ENCODE measurements around the gene KIF26B.

- TF ChIP-seq CTCF (optimal IDR thresholded peaks at IDR 0.05 in 1 of 3, IDR thresholded peaks at IDR 0.05 in 1 of 3, conservative IDR thresholded peaks at IDR 0.05 in 1 of 3; ENCODE audit: extremely low read depth in 1 of 3, insufficient read depth in 2 of 3, low read length in 3 of 3), result no peak
- TF ChIP-seq EZH2 (IDR thresholded peaks at IDR 0.05; ENCODE audit: low read length), result no peak
Observed at GRCh38 chr1:245211761-245212160, 57.0 kb downstream of the KIF26B start.
